HepG2 (cell line): ENCODE data around the gene HTR2A. TPM values are rescaled to one million over a fixed set of nuclear protein-coding genes. Genes with fewer than 3 reads are reported as not detected.

Experiments
- CSRNP2 ChIP-seq: sonication (generic); formaldehyde crosslinking; conservative IDR thresholded peaks from 2 replicates; pipeline ENCODE4 v1.8.0; 2022; ENCODE audit warnings: low read depth, missing genetic modification reagents
- FOSL2 ChIP-seq: sonication (generic); formaldehyde crosslinking; IDR thresholded peaks from 2 replicates; pipeline ENCODE4 v1.4.0; 2020; ENCODE audit warnings: missing genetic modification reagents
- KDM1A ChIP-seq: IDR thresholded peaks from 2 replicates; pipeline ENCODE4 v1.6.1; 2016; ENCODE audit warnings: missing compliant biosample characterization
- RELA ChIP-seq: sonication (generic); formaldehyde crosslinking; IDR thresholded peaks from 2 replicates; pipeline ENCODE4 v1.4.0; 2020; ENCODE audit warnings: missing genetic modification reagents
- TBX3 ChIP-seq: fragments of 450-650 bp; IDR thresholded peaks from 2 replicates; pipeline ENCODE4 v1.6.1; 2017; ENCODE audit warnings: antibody characterized with exemption, mild to moderate bottlenecking, inconsistent platforms, borderline replicate concordance
- ZHX2 ChIP-seq, 2 experiments: sonication (generic) in 1 of 2; formaldehyde crosslinking in 1 of 2; IDR thresholded peaks; 2 replicates each; pipeline versions ENCODE4 v1.6.1 to v1.9.0; 2014 to 2022; ENCODE audit warnings: antibody characterized with exemption in 1 of 2, borderline replicate concordance in 1 of 2, inconsistent platforms in 1 of 2, low read depth in 1 of 2, missing genetic modification reagents in 1 of 2
- ZIK1 ChIP-seq: sonication (generic); formaldehyde crosslinking; IDR thresholded peaks from 2 replicates; pipeline ENCODE4 v1.5.0; 2020; ENCODE audit warnings: mild to moderate bottlenecking, low read depth, missing genetic modification reagents, borderline replicate concordance
- ZNF44 ChIP-seq: sonication (generic); formaldehyde crosslinking; IDR thresholded peaks from 2 replicates; pipeline ENCODE4 v1.5.1; 2020; ENCODE audit warnings: mild to moderate bottlenecking, missing genetic modification reagents
- ZNF501 ChIP-seq: sonication (generic); formaldehyde crosslinking; IDR thresholded peaks from 2 replicates; pipeline ENCODE4 v1.5.1; 2020; ENCODE audit warnings: mild to moderate bottlenecking, moderate library complexity, missing genetic modification reagents
- ZNF792 ChIP-seq: IDR thresholded peaks from 2 replicates; pipeline ENCODE4 v1.6.1; 2016
- ZSCAN31 ChIP-seq: sonication (generic); formaldehyde crosslinking; IDR thresholded peaks from 2 replicates; pipeline ENCODE4 v1.5.0; 2020; ENCODE audit warnings: low read depth, mild to moderate bottlenecking, missing genetic modification reagents
- polyA plus RNA-seq, 8 experiments: library from polyadenylated mRNA; depleted of rRNA in 3 of 8; stranded (reverse) in 7 of 8; unstranded in 1 of 8; fragments of >200 nt; fragmentation: Illumina TruSeq in 4 of 8; extraction: Trizol in 4 of 8; gene quantifications; 2 replicates each; pipeline versions ENCODE4 v1.2.1 to v1.2.3, GENCODE V29; 2011 to 2016; ENCODE audit warnings: low read depth in 4 of 8, missing spikeins in 1 of 8, mixed read lengths in 1 of 8; ENCODE audit not compliant: insufficient read depth in 1 of 8
- total RNA-seq, 5 experiments: library from RNA; depleted of rRNA; stranded (reverse); fragments of >200 nt; fragmentation: Illumina TruSeq; extraction: Trizol; gene quantifications; 2 replicates each; pipeline ENCODE4 v1.2.3, GENCODE V29; 2016; ENCODE audit warnings: low read depth in 1 of 5

Gene HTR2A
- total and polyA plus RNA-seq, 2 of the 13 experiments (the other 11 are each of a cell fraction or from before 2014, with no cell fraction given), result not detected

GRCh38 chr13:46796515-46797474, 100.1 kb downstream of the HTR2A start, which contains the start of gene ESD (continued):
- TF ChIP-seq ZSCAN31 (CRISPR knock-in tag) (0 out of 2 replicates have a peak, but pooled peaks have one; percentile 21), ZNF44 (CRISPR knock-in tag) (peak; percentile 63; the same call in 1 of the 2 replicates), RELA (CRISPR knock-in tag) (no peak), FOSL2 (CRISPR knock-in tag) (no peak), ZIK1 (CRISPR knock-in tag) (peak; percentile 57; the same call in 1 of the 2 replicates), ZNF792 (CRISPR knock-in tag) (peak; percentile 17; the same call in 1 of the 2 replicates), CSRNP2 (CRISPR knock-in tag) (no peak), TBX3 (no peak), ZHX2 (IDR thresholded peaks at IDR 0.05; ENCODE audit: low read depth) (peak; percentile 16; the same call in 1 of the 2 replicates), ZHX2 (CRISPR knock-in tag; IDR thresholded peaks at IDR 0.05; ENCODE audit: borderline replicate concordance) (peak; percentile 50; the same call in 1 of the 2 replicates), ZNF501 (CRISPR knock-in tag) (peak; percentile 69), KDM1A (CRISPR knock-in tag) (no peak)
